Smooth muscle cell of trachea (primary cell): ENCODE results near the gene TRAT1. TPM values are rescaled to one million over a fixed set of nuclear protein-coding genes. Genes with fewer than 3 reads are reported as not detected.

Experiments
- total RNA-seq: library from RNA; depleted of rRNA; stranded (reverse); fragments of >200 nt; gene quantifications from 2 replicates; pipeline ENCODE4 v1.2.1, GENCODE V29; 2014

TRAT1 gene, protein sequence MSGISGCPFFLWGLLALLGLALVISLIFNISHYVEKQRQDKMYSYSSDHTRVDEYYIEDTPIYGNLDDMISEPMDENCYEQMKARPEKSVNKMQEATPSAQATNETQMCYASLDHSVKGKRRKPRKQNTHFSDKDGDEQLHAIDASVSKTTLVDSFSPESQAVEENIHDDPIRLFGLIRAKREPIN
- not detected in 2 replicates for total RNA-seq

DNA sequence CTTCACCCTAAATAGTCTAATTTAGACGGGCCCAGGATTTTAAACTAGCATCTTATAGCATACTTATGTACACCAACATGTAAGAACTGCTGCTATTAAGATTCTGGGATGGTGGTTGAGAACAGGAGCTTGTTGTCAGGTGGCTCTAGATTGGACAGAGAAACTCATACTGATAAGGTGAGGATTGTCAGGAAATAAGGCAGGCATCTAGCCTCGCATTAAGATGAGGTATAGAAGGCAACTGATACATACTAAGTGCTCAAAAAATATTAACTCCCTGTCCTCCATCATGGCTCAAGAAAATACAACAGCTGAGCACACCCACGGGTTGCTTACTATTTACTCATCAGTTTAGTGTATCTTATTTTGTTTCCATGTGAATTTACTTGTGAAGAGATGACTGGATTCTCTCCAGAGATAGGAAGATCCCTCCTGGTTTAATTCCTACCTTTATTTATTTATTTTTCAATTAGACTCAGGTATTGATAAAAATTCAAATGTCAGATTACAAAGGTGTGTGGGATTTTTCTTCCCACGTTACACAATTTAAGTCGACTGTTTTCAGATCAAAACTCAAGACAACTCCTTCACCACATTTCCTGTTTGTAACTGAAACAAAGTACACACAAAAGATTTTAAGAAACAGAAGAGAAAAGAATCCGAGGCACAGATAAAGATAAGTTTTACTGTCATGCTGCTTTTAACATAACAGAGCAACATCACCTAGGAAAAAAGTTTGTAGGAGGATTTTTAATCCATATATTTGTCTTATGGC, at the start of gene TRAT1:
Gene TRAT1 (plus strand): TSS at position 664 of the 775 bp plus-strand sequence. CDS start 142 bp downstream, outside the sequence.

Other genes starting within 250 kb of the TRAT1 start
- 5.8 and 27.3 TPM in 2 replicates for gene CIP2A, start 233.3 kb upstream of the TRAT1 start, total RNA-seq
- gene DZIP3, start 233.1 kb upstream of the TRAT1 start, total RNA-seq: 16.5 and 25.5 TPM in 2 replicates
- gene RETNLB, start 65.4 kb upstream of the TRAT1 start, total RNA-seq: not detected in 2 replicates
- gene GUCA1C, start 131.1 kb downstream of the TRAT1 start, total RNA-seq: not detected in 2 replicates